ENCODE results near the gene TMEM19.

Gene TMEM19

GRCh38 chr12:71685914-71686657 lies at the start of gene TMEM19:
TSS of gene TMEM19 (plus strand) at chr12:71686082. CDS start at chr12:71686681, 599 bp downstream.
- peak; percentile 80 for DNase-seq

- peak; percentile 70 for DNase-seq
Observed at GRCh38 chr12:71636704-71637115, 49.2 kb upstream of the TMEM19 start.

- DNase-seq = no peak
Observed at GRCh38 chr12:71638499-71638898, 47.4 kb upstream of the TMEM19 start.

GRCh38 chr12:71639341-71639760 lies 46.5 kb upstream of the TMEM19 start:
- no peak for DNase-seq

GRCh38 chr12:71640316-71640715 lies 45.6 kb upstream of the TMEM19 start:
- DNase-seq = no peak

- no peak for DNase-seq
Observed at GRCh38 chr12:71641390-71641789, 44.5 kb upstream of the TMEM19 start.

GRCh38 chr12:71642264-71642663 lies 43.6 kb upstream of the TMEM19 start:
- no peak for DNase-seq

GRCh38 chr12:71645268-71645667 lies 40.6 kb upstream of the TMEM19 start:
- DNase-seq = no peak

GRCh38 chr12:71646512-71646911 lies 39.4 kb upstream of the TMEM19 start:
- DNase-seq = no peak

- no peak for DNase-seq
Observed at GRCh38 chr12:71648537-71648936, 37.3 kb upstream of the TMEM19 start.

- no peak for DNase-seq
Observed at GRCh38 chr12:71649401-71649800, 36.5 kb upstream of the TMEM19 start.

- no peak for DNase-seq
Observed at GRCh38 chr12:71652656-71653055, 33.2 kb upstream of the TMEM19 start.

- DNase-seq = no peak
Observed at GRCh38 chr12:71653137-71653536, 32.7 kb upstream of the TMEM19 start.

GRCh38 chr12:71654200-71654599 lies 31.7 kb upstream of the TMEM19 start:
- no peak for DNase-seq

GRCh38 chr12:71655495-71655894 lies 30.4 kb upstream of the TMEM19 start:
- no peak for DNase-seq

GRCh38 chr12:71655907-71656306 lies 30.0 kb upstream of the TMEM19 start:
- no peak for DNase-seq

- no peak for DNase-seq
Observed at GRCh38 chr12:71656740-71657139, 29.1 kb upstream of the TMEM19 start.

GRCh38 chr12:71661977-71662530 lies 23.8 kb upstream of the TMEM19 start:
- no peak for DNase-seq

- DNase-seq = peak; percentile 17
Observed at GRCh38 chr12:71662849-71663560, 22.9 kb upstream of the TMEM19 start.

GRCh38 chr12:71663561-71664410 lies 22.1 kb upstream of the TMEM19 start, which contains the start of the genes THAP2 and ZFC3H1:
TSS of gene THAP2 (plus strand) at chr12:71664301. CDS start at chr12:71664510, 209 bp downstream.
TSS of gene ZFC3H1 (minus strand) at chr12:71663848. CDS start at chr12:71663610, 238 bp downstream.
- DNase-seq = peak; percentile 99

- no peak for DNase-seq
Observed at GRCh38 chr12:71664411-71665089, 21.3 kb upstream of the TMEM19 start.

GRCh38 chr12:71665090-71665463 lies 20.8 kb upstream of the TMEM19 start:
- DNase-seq = no peak

All from NCI-H748 treated with DMSO at 0.1 percent for 48 hours (cell line).